Lung microvascular endothelial cell (primary cell): ENCODE results near the gene PITX3. TPM values are rescaled to one million over a fixed set of nuclear protein-coding genes. Genes with fewer than 3 reads are reported as not detected.
A peak's percentile ranks its signal among the peaks of the same experiment; 100 is the strongest.

Source experiments
- DNase-seq, 2 donors: peaks; one replicate each; pipeline versions ENCODE4 v3.0.0 to v3.0.0-alpha.2; 2010; ENCODE audit warnings: low read depth in 2 of 2
- total RNA-seq: library from RNA; depleted of rRNA; stranded (reverse); fragments of >200 nt; gene quantifications from 2 replicates; pipeline ENCODE4 v1.2.1, GENCODE V29; 2014

Gene PITX3
- not detected in 2 replicates for total RNA-seq

DNA sequence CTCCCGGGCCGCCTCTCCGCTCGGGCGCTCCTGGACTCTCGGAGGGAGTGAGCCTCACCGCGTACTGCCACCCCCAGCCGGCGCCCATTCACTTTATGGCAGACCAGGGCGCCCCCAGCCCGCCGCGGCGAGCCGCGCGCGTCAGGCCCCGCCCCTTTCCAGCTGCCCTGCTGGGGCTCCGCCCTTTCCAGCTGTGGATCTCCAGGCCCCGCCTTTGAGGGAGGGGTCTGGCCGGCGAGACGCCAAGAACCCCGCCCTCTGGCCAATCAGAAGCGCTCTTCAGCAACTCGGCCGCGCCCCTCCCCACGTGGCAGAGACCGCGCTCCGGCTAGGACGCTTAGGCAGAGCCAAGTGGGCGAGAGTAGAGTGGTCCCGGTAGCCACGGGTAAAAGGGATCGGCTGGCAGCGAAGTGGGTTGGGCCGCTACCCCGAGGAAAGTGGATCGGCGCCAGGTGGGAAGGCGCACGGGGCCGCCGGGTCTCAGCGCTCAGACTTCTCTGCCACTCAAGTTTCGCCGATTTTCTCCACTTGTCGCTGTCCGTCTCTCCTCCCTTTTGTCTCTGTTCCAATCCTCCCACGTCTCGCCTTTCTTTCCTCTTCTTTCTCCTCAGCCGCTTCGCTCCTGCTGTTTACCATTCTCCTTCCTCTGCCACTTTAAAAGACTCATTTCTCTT, at the start of gene PITX3:
Gene PITX3, minus strand, starts transcription at position 69 of the 674 bp plus-strand sequence. CDS start 9,432 bp downstream, outside the sequence.
- DNase-seq, result peak; percentile 84 to 93

- DNase-seq, result no peak
Observed at GRCh38 chr10:102289840-102290239, 48.5 kb upstream of the PITX3 start.

- no peak for DNase-seq
Observed at GRCh38 chr10:102289356-102289755, 48.0 kb upstream of the PITX3 start.

DNA sequence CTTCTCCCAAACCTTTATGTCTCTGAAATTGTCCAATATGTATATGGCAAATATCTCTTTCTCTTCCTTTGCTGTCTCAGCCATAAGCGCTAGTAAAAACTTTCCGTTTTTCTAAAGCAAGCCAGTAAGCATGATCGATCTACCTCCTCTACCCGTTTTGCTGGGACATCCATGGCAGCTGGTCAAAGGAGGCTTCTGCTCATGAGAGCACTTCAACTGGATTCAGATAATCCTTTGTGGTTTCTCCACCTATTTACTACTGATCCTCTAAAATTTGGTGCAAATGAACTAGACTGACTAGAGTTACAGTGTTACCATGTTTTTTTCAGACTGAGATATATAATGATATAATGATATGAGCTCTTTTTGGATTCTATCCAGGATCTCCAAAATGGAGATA, 46.7 kb upstream of the PITX3 start:
- no peak for DNase-seq

GRCh38 chr10:102287538-102287937, 46.2 kb upstream of the PITX3 start:
- DNase-seq, result no peak

- no peak for DNase-seq
Observed at GRCh38 chr10:102286216-102286615, 44.9 kb upstream of the PITX3 start.

DNA sequence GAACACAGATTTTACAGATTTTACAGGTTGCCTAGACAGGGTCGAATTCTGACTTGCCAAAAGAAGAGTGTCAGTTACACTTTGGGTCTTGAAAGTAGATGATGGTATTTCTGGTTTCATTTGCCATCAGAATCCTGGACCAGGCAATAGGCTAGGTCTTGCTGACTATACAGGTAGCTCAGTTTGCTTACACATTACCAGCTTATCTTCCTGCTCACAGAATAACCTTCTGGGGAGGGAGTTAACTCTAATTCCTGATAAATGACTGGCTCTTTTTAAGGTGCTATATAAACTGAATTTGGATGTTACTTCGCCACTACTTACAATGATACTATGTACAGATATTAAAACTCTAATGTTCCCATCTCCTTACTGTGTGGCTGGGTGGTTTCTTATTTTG, 43.8 kb upstream of the PITX3 start:
- DNase-seq, result no peak

GRCh38 chr10:102284531-102284930, 43.2 kb upstream of the PITX3 start:
- no peak for DNase-seq

GRCh38 chr10:102283890-102284289, 42.6 kb upstream of the PITX3 start:
- no peak for DNase-seq

DNA sequence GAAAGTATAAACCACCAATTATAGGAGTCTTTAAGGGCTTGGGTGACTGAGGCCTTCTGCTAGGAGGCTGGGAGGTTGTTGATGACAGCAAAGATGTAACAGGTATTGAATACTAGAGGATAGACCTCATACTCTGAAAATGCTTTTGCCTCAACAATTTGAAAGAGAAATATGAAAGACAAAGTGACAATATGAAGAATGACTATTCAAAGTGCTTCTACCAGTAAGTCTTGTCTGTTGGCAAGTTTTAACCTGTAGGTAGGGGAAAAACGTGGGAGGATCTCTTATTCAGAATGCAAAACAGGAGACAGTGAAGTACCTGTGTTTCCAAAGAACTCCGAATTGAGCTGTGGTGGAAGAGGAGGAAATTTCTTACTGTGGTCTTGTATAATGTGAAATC, 42.2 kb upstream of the PITX3 start:
- DNase-seq, result no peak

GRCh38 chr10:102281102-102281487, 39.8 kb upstream of the PITX3 start:
- peak in 1 of 2 donors; percentile 73 for DNase-seq

DNA sequence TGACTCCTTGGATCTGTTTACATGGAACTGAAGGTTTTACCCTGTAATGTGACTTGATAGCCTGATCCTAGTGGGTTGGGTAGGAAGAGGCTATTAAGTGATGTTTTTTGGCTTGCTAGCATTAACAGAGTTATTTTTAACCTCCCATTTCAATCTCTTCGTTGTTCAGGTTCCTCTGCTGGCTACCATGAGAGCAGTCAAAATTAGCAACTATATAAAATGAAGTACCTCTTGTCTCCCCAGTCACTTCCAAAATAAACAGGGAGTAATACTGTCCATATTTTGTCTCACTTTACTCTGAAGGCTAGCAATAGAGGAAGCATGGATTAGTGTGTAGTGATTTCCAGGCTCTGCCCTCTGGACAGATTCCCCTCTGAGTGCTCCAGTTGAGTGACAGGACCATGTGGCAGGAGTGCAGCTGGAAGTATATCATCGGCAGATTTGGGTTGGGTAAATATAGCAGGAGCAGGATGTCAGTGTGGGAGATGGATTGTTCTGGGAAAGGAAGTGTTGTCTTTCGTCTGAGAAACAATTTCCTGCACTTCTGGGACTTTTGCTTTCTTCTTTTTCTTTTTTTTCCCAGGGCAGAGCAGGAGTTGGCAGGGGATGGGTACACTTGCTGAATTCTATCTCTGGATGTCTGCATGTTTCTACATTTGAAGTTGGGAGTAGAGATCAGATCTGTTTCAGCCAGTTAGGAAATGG, 39.2 kb upstream of the PITX3 start:
- peak; percentile 66 to 86 for DNase-seq

DNA sequence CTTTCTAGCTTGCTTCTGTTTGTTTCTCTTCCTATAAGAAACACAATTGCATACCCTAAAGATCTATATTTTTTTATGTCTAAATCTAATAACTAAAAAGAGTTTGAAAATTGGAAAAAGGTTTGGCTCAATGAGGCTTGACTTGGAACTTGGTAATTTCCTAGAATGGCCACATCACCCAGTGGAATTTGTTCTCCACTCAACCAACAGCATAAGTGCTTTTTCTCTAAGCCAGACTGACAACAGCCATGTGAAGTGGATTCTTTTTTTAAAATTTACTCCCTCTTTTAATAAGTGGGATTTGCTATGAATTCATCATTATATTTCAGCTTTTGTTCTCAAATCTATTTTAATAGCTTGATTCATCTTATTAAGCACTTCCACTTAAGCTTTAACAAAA, 37.8 kb upstream of the PITX3 start:
- DNase-seq, result no peak

DNA sequence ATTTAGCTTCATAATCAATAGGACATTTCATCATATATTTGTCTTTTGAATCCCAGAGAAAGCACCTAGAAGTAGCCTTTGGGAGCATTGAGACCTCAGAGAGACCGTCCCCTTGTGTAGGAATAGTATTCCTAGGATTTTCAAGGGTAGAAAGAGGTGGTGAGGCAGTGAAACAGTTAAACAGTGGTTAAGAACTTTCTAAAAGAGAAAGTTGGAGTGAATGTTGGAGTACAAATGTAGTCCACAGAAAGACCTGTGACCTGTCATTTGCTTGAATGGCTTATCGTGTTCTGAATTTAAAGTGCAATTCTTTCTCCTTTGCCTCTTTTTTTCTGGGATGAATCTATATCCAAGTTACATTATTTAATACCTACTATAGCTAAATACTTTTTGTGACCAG, 34.0 kb upstream of the PITX3 start:
- DNase-seq, result no peak

DNA sequence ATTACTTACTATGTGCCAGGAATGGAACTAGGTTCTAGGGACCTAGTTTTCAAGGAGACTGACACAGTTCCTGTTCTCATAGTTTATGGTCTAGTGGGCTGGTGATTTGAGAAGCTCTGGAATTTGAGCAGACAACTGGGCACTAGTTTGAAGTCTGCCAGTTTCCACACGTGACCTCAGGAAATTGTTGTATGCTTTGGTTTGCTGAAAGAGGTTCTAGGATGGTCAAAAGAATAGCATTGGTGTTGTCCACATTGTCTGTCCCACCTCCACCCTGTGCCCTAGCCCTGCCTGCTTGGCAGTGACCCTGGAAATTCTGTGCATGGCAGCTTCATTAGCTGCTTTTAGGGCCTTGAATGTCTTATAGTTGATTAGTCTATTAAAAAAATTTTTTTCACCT, 32.8 kb upstream of the PITX3 start:
- DNase-seq, result peak in 1 of 2 donors; percentile 17

- no peak for DNase-seq
Observed at GRCh38 chr10:102269017-102269416, 27.7 kb upstream of the PITX3 start.

GRCh38 chr10:102268375-102268888, 27.1 kb upstream of the PITX3 start:
- DNase-seq, result peak in 1 of 2 donors; percentile 32

DNA sequence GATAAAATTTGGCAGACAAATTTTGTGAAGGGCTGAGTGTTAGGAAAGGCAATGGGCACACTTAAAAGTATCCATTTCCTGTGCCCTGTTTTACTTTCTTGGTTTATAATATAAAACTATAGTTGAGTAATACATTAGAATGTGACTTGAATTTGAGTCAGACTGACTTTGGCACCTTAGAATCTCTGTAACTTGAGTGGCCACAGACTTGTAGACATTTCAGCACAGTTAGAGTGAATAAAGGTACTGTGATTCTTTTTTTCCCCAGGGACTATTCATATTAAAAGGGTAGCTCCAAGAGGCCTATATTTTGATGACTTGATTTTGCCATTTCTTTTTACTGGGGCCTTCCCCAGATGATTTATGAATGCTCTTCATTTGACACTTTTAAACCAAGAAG, 26.4 kb upstream of the PITX3 start:
- no peak for DNase-seq

DNA sequence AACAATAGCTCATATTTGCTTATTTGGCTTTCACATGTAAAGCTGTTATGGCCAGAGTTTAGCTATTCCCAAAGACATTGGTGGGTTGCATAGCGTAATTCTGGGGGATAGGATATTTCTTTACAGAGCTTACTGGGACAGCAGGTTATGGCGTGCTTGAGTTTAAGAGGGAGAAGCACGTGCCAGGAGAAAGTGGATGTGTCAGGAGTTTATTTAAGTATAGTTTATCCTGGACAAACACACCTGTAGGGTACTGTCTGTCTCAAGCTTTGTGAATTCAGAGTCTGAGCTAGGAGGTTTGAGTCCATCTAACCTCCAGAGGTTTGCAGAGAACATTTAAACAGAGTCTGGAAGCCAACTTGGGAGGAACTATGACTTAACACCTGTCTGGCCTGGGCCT, 25.4 kb upstream of the PITX3 start:
- DNase-seq, result no peak

DNA sequence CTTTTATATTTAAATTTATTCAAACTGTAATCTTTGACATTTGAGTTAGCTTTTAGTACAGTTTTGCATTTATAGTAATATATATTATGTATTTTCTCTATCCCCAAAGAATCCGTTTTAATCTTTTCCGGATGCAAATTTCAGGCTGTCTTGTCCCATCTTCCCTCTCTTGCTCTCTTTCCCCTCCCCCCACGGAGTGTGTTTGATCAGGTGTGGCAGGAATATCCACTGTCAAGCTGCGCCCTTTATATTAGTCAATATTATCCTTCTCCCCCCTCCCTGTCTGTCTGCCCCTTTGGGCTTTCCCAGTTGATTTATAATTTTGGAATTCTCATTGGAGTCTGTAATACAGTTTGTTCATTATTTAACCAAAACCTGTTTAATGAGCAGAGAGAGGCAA, 23.1 kb upstream of the PITX3 start:
- no peak for DNase-seq

DNA sequence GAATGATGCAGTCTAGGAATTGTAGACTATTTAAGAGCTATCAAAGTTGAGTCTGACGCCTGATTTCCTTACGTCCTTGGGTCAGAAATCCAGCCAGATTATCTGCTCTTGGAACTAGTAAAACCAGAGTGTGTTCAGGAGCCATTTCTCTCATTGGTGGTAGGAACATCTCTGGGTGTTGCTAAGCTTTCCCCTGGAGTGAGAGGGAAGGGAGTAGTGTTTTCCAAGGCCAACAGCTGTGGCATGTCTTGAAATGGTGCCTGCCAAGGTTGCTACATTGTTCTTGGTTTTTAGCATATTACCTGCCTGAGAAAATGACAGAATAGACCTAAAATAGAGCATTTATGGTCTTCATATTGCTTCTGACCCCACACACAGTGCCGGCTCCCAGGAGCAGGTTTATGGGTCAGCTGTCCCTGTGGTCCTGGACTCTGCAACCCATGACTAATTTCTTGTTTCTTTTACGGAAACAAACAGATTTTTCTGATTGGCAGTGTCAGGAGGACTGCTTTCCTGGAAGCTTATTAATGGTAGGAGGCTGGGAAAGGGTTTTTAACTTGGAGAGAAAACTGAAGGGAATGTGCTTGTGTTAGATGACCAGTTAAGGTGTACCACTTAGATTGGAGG, 21.5 kb upstream of the PITX3 start:
- DNase-seq, result peak in 1 of 2 donors; percentile 71

DNA sequence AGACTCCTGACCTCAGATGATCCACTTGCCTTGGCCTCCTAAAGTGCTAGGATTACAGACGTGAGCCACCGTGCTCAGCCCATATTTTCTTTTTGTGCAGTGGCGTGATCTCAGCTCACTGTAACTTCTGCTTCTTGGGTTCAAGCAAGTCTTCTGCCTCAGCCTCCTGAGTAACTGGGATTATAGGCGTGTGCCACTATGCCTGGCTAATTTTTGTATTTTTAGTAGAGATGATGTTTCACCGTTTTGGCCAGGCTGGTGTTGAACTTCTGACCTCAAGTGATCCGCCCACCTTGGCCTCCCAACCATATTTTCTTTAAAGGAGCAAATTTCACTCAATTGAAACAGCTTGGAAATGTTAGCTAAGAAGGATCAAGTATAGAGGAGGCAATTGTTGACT, 20.5 kb upstream of the PITX3 start:
- DNase-seq, result no peak

DNA sequence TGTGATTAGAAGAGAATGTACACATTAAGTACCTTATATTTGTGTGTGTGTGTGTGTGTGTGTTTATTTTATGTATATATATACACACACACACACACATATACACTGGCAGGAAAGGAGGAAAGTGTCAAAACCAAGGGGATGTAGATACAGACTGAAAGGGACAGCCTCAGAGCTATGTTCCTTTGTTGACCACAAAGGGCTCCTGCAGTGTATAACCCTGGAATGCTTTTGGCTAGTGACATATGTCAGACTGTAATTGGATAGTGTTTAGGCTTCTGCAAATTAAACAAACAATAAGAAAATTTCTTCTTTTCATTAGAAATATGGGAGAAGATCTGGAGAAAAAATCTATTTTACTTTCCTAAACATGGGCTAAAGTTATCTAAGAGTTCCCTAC, 19.9 kb upstream of the PITX3 start:
- no peak for DNase-seq
